ENCODE measurements around the gene GAB1. TPM values are rescaled to one million over a fixed set of nuclear protein-coding genes. Genes with fewer than 3 reads are reported as not detected.

The GAB1 gene
- total and polyA plus RNA-seq, 2 of the 13 experiments (the other 11 are each of a cell fraction or from before 2014, with no cell fraction given), result 8.7 to 14.7 TPM

- TF ChIP-seq YEATS4 (CRISPR knock-in tag; IDR thresholded peaks at IDR 0.05; ENCODE audit: borderline replicate concordance), result peak; percentile 38; the same call in 1 of the 2 replicates
- no peak for TF ChIP-seq MEIS1 (CRISPR knock-in tag; IDR thresholded peaks at IDR 0.05; ENCODE audit: borderline replicate concordance)
- peak; percentile 75 for TF ChIP-seq SAP130 (CRISPR knock-in tag; IDR thresholded peaks at IDR 0.05; ENCODE audit: low read depth)
- TF ChIP-seq NFAT5 (CRISPR knock-in tag; IDR thresholded peaks at IDR 0.05), result no peak
- TF ChIP-seq RELA (CRISPR knock-in tag; IDR thresholded peaks at IDR 0.05), result no peak
- TF ChIP-seq ZSCAN12 (CRISPR knock-in tag; IDR thresholded peaks at IDR 0.05), result no peak
- peak; percentile 20; the same call in 1 of the 2 replicates for TF ChIP-seq IKZF5 (CRISPR knock-in tag; IDR thresholded peaks at IDR 0.05)
- TF ChIP-seq TRIM24 (CRISPR knock-in tag; IDR thresholded peaks at IDR 0.05), result no peak
- TF ChIP-seq E2F1 (CRISPR knock-in tag; IDR thresholded peaks at IDR 0.05), result peak; percentile 95
- no peak; the same call in 1 of the 2 replicates for TF ChIP-seq ZNF160 (CRISPR knock-in tag; IDR thresholded peaks at IDR 0.05)
- TF ChIP-seq ZNF33A (CRISPR knock-in tag; IDR thresholded peaks at IDR 0.05; ENCODE audit: borderline replicate concordance), result no peak
- peak; percentile 42; the same call in 1 of the 2 replicates for TF ChIP-seq TARDBP (CRISPR knock-in tag; IDR thresholded peaks at IDR 0.05)
- TF ChIP-seq KMT2A (CRISPR knock-in tag; IDR thresholded peaks at IDR 0.05), result no peak
- TF ChIP-seq ZNF580 (CRISPR knock-in tag; IDR thresholded peaks at IDR 0.05; ENCODE audit: borderline replicate concordance, low read depth), result no peak
- no peak for TF ChIP-seq RNF219 (CRISPR knock-in tag; IDR thresholded peaks at IDR 0.05)
- TF ChIP-seq ZNF567 (CRISPR knock-in tag; IDR thresholded peaks at IDR 0.05; ENCODE audit: borderline replicate concordance), result no peak
- TF ChIP-seq SOX13 (IDR thresholded peaks at IDR 0.05), result no peak
- TF ChIP-seq SOX13 (CRISPR knock-in tag; conservative IDR thresholded peaks at IDR 0.05 in 1 of 2, IDR thresholded peaks at IDR 0.05 in 1 of 2), result no peak
- TF ChIP-seq SNAPC2 (CRISPR knock-in tag; IDR thresholded peaks at IDR 0.05), result no peak
- TF ChIP-seq ZFP62 (CRISPR knock-in tag; IDR thresholded peaks at IDR 0.05), result no peak
Measured at GRCh38 chr4:143337600-143338287, 1.1 kb downstream of the GAB1 start (continued).
